HG03378 (cell line): Measurements from ENCODE around the gene TLDC2.

Experiments
- ATAC-seq: cut with Tn5 transposase; IDR thresholded peaks from one replicate; pipeline ENCODE4 v1.9.1; 2021; ENCODE audit warnings: mild to moderate bottlenecking, moderate library complexity; ENCODE audit not compliant: unreplicated experiment

Gene TLDC2

GRCh38 chr20:36941401-36941835, 65.5 kb downstream of the TLDC2 start:
- ATAC-seq, result no peak
